HG03469 (cell line): ENCODE measurements around the gene LEMD2.
"Not testable (repeated sequence)": the region's sequence is repeated elsewhere in the genome, so short reads cannot be mapped to it uniquely, and the experiment has no call there.

ENCODE experiments used
- ATAC-seq: cut with Tn5 transposase; IDR thresholded peaks from one replicate; pipeline ENCODE4 v1.9.1; 2021; ENCODE audit warnings: mild to moderate bottlenecking, moderate library complexity, moderate number of reproducible peaks; ENCODE audit not compliant: unreplicated experiment

Gene LEMD2

DNA sequence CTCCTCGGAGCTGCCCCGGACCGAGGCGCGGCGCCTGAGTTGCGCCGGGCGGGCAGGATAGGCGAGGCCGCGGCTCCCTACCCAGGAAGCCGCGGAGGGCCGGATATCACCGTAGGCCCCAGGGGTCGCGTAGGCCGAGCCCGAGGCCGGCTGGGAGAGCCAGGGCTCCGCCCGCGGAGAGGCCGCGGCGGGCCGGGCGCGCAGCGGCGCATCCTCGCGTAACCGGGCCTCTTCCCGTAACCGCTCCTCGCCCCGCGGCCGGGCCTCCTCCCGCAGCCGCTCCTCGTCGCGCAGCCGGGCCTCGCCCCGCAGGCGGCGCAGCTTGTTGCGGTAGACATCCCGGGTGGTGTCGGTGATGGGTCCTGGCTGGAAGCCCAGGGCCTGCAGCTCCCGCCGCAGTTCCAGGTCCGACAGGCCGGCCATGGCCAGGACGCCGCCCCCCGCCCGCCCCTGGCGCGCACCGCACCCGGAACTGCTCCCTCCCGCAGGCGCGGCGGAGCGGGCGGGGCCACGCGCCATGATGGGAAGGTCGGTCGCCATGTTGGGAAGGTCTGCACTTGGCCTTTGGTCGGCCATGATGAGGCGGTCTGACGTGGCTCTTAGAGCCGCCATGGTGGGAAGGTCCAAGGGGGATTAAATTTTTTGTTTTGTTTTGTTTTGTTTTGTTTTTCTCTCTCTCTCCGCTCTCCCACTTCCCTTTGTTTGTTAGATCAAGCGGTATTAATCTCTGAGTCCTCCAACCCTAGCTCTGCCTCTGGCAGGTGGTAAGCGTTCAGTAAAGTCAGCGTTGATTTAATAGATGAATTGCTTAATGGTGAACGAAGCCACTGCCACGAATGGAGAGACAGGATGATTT is at the start of gene LEMD2:
TSS of gene LEMD2 (minus strand) at position 437 of the 856 bp plus-strand sequence. CDS start at position 423, 14 bp downstream.
- ATAC-seq, result peak; percentile 74

GRCh38 chr6:33837971-33838665 is 49.2 kb upstream of the LEMD2 start:
- ATAC-seq, result no peak

GRCh38 chr6:33836806-33837469 is 48.0 kb upstream of the LEMD2 start:
- ATAC-seq, result no peak

DNA sequence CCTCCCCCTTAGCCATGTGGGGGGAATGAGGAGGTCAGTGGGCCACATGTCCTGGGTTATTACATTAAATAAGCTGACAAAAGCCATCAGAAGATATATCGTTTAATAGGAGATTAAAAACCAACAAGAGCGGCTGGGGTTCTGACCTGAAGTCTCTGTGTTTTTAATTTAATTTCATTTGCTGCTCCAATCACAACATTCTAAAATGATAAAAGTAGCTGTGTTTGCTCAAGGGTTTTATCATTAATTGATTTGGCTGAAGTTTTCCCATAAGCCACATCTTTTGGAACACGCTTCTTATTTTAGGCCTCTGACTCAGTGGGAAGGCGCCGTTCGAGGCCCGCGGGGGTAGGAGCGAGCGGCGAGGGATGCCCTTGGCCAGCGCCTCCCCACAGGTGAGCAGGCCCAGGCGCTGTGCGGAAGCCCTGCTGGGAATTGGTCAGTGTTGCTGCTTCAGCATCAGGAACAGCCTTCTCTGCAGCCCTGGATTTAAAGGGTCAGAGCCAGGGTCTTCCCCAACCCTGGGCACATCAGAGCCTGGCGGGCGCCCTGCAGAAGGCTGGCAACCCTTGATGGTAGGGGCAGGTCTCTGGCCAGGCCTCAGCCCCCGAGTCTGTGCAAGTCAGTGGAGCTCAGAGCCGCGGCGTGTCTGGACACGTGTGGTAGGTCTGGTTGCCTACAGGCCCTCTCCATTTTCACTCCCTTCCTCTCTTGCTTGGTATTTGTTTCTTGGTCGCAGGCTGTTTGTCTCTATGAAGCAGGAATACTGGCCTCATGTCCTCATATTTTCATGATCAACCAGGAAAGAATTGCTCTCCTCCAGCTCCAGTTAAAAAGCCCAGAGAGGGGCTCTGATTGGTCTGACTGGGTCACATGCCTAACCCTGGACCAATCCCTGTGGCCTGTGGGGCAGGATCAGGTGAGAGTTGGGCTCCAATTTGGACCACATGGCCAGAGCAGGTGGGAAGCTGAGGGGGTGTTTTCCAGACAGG is 45.8 kb upstream of the LEMD2 start:
- no peak for ATAC-seq

DNA sequence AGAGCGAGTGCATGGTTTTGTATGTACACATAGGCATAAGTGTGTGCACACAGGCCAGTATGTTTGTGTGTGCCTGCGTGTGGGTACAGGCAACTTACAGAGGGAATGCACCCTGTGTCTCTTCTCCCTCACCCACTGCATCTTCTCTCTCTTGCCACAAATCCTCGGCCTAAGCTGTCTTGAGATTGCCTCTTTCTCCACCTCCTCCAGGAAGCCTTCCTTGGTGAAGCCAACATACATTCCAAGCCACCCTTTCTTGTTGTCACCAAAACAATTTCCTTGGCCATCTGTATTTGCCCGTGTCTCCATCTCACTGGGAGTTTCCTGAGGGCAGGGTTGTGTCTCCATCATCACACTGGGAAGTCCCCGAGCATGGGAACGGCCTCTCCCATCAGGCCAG is 44.7 kb upstream of the LEMD2 start:
- no peak for ATAC-seq

GRCh38 chr6:33832831-33833230 is 43.9 kb upstream of the LEMD2 start:
- ATAC-seq, result not testable (repeated sequence)

DNA sequence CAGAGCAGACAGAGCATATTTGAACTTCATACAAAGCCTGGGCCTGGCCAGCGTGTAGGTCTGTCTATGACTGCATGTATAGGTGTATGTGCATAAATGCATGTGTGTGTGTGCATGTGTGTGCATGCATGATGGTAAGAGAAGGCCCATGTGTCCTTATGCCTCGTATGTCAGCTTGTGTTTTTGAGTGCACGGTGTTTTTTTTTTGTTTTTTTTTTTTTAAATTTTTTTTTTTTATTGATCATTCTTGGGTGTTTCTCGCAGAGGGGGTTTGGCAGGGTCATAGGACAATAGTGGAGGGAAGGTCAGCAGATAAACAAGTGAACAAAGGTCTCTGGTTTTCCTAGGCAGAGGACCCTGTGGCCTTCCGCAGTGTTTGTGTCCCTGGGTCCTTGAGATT is 42.8 kb upstream of the LEMD2 start:
- not testable (repeated sequence) for ATAC-seq

DNA sequence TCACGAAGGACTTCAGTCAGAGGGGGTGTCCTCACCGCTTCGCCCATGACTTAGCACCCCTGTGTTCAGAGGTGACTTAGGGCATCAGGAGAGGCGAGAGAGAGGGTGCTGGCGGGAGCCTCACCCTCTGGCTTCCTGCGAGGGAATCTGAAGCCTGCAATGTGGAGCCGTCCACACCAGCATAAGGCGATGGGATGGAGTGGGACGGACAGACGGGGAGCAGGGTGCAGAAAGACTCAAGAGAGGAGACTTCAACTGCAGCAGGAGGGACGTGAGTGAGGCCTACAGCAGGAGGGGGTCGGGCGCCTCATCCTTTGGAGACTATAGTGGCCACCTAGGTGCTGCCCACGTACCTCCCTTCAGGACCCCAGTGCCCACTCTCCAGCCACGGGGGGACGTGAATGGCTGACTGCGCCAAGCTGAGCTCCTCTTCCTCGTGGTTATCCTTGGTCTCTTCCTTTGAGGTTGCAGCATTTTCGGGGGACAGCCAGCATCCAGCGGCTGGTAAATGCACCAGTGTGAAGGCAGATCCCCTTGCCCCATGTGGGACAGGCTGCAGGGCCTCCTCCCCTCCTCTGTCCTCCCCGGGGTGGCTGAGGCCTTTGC is 41.8 kb upstream of the LEMD2 start:
- ATAC-seq, result no peak

DNA sequence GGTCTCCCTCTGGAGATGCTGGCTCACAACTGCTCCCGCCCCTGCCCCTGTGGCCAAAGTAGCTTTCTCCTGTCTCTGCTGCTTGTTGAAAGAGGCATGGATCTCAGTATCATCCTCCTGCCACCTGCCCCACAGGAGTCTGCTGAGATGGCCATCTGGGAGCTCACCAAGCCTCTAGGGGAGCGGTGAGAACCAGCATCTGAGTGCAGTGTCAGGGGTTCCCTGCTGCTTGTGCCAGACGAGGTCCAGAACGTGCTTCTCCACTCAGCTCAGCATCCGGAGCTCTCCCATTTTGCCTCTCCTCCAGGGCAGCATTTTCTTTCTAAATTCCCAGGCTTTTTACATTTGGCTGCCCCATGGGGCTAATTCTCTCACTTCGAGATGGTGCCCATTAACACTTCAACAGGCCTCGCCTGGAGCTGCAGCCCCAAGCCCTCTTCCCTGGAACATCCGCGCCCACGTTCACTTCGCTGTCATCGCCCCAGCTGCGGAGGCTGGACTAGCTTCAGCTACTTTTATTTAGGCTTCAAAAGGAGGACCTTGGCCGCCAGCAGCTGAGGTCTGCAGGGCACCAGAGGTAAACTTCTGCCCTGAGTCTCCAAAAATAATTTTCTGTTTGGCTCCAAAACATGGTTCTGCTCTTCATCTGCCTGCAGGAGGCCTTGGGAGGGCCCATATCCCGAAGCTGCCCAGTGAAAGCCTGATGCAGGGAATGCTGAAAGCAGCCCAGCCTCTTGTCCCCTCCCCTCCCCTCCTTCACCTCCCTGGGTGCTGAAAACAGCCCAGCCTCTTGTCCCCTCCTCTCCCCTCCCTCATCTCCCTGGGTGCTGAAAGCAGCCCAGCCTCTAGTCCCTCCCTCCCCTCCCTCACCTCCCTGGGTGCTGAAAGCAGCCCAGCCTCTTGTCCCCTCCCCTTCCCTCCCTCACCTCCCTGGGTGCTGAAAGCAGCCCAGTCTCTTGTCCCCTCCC is 40.1 kb upstream of the LEMD2 start:
- no peak for ATAC-seq

DNA sequence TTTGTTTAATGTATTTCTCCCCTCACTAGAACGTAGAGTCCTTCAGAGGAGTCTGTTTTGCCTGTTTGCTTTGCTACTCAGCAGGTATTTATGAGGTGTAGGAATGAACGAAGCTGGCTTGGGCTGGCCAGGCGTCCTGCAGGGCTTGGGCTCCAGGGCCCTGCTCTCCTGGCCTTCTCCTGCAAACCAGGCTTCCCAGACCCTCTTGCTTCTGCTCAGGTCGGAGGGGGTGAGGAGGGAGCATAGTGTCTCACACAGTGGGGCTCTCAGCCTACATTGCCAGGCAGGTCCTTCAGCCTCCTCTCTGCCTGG is 39.5 kb upstream of the LEMD2 start:
- ATAC-seq, result no peak

DNA sequence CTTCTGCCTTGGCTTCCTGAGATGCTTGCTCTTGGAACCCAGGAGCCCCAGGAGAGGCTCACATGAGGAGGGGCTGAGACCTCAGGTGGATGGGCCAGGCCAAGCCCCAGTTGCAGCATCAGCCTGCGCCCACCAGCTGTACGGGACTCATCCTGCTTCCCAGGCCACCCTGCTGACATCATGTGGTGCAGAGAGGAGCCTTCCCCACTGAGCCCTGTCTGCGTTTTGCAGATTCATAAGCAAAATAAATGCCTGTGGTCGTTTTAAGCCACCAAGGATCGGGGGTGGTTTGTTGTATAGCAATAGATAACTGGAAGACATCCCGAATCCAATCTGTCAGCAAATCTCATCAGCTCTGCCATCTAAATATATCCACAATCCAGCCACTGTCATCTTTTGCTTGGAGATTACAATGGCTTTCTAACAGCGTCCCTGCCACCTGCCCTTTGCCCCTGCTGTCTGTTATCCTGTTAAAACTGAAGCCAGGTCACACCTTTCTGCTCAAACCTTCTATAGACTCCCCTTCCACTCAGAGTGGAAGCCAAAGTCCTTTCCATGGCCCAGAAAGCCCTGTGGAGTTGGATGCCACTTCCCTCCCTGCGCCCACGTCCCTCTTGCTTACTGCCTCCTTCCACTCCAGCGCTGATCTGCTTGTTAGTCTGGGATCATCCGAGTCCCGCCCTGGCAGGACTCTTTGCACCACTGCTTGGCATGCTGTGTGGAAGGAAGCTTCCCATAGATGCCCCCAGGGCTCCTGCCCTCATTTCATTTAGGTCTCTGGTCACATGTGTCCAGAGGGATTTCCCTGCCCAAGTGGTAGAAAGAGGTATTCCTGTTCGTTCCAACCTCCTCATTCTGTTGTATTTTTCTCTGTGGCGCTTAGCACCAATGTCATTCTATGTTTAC is 38.9 kb upstream of the LEMD2 start:
- no peak for ATAC-seq

DNA sequence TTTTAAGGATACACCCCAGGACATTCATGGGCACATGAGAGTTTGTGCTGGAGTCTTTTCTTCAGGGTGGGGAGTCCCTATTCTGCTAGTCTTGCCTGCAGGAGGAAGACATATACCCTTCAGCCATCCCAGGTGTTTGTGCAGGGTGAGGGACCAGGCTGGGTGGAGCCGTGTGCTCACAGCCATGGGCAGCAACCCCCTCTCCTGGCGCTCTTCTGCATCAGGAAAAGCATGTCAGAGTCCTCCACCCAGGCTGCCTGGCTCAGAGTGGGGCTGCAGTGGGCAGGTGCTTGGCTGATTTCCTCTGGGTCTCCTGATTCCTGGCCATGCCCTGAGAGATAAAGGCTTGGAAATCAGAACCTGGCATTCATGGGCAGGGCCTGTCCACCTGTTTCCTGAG is 37.6 kb upstream of the LEMD2 start:
- no peak for ATAC-seq

- ATAC-seq, result no peak
These were observed 35.7 kb upstream of the LEMD2 start for GRCh38 chr6:33824461-33825154.

DNA sequence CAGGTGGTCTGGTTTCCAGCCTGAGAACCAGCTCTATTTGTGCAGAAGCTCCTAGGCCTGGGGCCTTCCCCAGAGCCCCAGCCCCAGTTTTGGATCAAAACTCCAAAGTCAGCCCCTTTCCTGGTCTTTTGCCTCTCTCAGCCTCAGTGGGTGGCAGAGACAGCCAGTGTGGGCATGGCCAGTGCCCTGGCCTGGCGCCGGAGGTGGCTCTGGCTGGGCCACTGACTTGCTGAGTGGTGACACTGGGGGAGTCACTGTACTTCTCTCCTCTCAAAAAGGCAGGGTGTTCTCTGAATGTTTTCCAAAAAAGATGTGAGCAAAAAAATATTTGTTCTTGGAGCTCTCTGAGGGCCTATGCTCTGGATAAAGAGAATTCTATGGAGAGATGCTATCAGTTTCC is 34.9 kb upstream of the LEMD2 start:
- ATAC-seq, result no peak

DNA sequence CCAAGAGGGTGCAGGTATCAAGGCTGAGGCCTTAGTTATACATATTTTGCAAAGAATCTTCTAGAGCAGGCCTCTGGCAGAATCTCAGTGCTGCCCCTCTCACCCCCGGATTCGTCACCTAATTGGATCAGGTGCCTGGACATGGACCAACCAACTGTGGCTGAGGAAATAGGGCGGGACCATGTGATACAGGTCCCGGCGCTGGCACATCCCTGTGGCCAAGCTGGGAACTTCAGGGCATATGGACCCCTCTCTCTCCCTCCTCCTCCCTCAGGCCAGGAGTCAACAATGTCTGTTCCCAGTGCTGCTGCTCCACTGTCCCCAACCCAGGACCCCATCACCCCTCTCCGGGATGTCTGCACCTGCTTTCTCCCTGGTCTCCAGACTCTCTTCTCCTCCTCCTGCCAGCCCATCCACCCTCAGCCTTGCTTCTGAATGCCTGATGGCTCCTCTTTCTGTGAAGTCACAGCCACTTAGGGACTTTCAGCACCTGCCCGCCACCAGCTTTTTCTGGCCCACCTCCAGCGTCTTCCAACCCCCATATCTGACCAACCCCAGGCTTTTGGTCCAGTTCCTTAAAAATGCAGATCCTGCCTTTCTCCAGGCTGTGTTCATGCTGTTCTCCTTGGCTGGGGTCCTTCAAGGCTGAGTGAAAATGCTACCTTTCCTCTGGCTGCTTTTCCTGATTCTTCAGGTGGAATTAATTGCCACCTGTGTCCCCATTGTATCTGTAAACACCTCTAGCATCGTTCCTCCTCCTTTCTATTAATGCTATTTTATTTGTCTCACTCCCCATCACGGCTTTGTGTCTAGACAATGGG is 33.9 kb upstream of the LEMD2 start:
- ATAC-seq, result no peak

- ATAC-seq, result no peak
These were observed 32.0 kb upstream of the LEMD2 start for GRCh38 chr6:33820784-33821520.
